ENCODE results near the gene PLXDC2.

Gene PLXDC2

DNA sequence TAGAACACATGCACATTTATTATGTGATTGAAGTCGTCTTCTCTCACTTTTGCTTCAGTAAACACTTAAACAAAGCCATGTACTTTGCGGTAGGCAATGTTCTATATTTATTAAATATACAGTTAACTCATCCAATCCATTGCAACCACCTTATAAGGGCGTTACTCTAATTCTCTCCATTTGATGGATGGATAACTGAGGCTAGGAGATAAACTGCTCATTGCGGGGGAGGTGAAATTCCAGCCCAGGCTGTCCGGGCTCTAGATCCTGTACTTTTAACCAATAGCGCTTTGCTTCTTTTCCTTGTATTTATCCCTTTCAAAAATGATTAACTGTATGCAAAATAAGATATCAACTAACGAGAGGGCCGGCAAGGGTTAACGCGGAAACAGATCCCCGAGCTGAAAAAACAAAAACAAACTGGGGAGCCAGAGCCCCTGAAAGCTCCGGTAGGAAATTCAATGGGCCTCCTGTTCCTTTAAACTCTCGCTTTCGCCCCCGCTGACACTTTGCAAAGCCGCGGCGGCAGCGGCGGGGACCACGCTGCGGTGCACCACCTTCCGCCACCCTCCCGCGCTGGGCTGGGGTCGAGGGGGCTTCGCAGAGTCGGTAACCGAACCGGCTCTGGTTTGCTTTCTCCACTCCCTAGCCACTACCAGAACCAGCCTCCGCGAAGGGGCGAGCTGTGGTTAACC is 1.0 kb upstream of the PLXDC2 start:
- TF ChIP-seq, protein P1, sequence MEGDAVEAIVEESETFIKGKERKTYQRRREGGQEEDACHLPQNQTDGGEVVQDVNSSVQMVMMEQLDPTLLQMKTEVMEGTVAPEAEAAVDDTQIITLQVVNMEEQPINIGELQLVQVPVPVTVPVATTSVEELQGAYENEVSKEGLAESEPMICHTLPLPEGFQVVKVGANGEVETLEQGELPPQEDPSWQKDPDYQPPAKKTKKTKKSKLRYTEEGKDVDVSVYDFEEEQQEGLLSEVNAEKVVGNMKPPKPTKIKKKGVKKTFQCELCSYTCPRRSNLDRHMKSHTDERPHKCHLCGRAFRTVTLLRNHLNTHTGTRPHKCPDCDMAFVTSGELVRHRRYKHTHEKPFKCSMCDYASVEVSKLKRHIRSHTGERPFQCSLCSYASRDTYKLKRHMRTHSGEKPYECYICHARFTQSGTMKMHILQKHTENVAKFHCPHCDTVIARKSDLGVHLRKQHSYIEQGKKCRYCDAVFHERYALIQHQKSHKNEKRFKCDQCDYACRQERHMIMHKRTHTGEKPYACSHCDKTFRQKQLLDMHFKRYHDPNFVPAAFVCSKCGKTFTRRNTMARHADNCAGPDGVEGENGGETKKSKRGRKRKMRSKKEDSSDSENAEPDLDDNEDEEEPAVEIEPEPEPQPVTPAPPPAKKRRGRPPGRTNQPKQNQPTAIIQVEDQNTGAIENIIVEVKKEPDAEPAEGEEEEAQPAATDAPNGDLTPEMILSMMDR (IDR thresholded peaks at IDR 0.05; ENCODE audit: insufficient read depth, low read depth, low read length, missing control alignments): no peak
- DNase-seq (ENCODE audit: low read depth): no peak
- peak overlapping the region; percentile 67 for H3K4me3 ChIP-seq (ENCODE audit: low read length)

GRCh38 chr10:19815731-19816410 is 361 bp upstream of the PLXDC2 start:
- peak; percentile 65 for DNase-seq (ENCODE audit: low read depth)
- H3K4me3 ChIP-seq (ENCODE audit: low read length): peak overlapping the region; percentile 67
- TF ChIP-seq, protein P1 (IDR thresholded peaks at IDR 0.05; ENCODE audit: insufficient read depth, low read depth, low read length, missing control alignments): no peak

DNA sequence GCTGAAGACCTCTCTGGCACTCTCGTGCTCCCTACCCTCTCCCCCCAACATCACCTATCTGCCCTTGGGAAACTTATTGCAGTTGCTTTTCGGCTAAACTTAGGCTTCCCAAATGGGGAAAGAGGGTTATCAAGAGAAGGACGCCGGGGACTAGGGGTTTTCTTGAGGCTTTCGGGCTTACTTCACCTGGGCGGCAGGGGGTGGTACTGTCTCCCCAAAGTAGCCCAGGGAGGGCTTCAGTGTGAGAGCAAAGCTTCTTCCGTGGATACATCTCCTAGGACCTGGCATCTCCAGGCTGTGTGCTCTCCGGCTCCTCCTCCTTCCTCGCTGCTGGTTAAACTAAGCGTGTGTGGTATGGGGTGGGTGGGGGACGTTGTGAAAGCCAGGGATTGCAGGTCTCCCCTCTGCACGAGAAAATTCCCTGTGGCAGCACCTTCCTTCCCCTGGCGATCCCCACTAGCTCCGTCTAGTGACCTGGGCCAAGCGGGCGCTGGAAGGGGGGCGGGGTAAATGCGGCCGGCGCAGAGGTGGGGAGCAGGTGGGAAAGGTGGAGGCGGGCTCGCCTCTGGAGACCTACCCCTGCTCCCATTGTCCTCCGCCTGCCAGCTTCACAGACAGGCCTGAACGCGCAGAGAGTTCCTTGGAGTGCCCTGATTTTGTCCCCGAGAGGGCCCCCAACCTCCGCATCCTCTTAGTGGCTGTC is 1.1 kb downstream of the PLXDC2 start:
- H3K4me3 ChIP-seq (ENCODE audit: low read length): peak overlapping the region; percentile 67
- peak; percentile 36 for DNase-seq (ENCODE audit: low read depth)
- TF ChIP-seq, protein P1 (IDR thresholded peaks at IDR 0.05; ENCODE audit: insufficient read depth, low read depth, low read length, missing control alignments): peak; percentile 16

DNA sequence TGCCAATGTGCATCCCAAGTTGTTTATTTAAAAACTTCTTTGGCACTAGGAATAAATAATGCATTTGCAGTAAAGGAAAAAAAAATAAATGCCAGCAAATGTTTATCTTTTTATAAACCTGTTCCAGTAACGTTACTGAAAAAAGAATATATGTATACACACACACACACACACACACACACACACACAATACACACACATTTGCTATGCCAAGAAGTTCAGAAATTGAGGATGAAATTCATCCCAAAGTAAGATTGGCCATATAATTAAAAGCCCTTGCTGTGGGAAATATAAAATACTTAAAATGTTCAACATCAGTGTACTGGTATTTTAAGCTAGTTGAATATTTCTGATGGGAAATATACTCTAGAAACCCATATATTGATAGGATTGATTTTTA is 2.6 kb downstream of the PLXDC2 start:
- no peak overlapping the region for H3K4me3 ChIP-seq (ENCODE audit: low read length)
- TF ChIP-seq, protein P1 (IDR thresholded peaks at IDR 0.05; ENCODE audit: insufficient read depth, low read depth, low read length, missing control alignments): no peak
- DNase-seq (ENCODE audit: low read depth): no peak

- no peak overlapping the region for H3K4me3 ChIP-seq (ENCODE audit: low read length)
- peak; percentile 79 for DNase-seq (ENCODE audit: low read depth)
- TF ChIP-seq, protein P1 (IDR thresholded peaks at IDR 0.05; ENCODE audit: insufficient read depth, low read depth, low read length, missing control alignments): peak; percentile 69
Observed at GRCh38 chr10:19819419-19820033, 3.3 kb downstream of the PLXDC2 start.

DNA sequence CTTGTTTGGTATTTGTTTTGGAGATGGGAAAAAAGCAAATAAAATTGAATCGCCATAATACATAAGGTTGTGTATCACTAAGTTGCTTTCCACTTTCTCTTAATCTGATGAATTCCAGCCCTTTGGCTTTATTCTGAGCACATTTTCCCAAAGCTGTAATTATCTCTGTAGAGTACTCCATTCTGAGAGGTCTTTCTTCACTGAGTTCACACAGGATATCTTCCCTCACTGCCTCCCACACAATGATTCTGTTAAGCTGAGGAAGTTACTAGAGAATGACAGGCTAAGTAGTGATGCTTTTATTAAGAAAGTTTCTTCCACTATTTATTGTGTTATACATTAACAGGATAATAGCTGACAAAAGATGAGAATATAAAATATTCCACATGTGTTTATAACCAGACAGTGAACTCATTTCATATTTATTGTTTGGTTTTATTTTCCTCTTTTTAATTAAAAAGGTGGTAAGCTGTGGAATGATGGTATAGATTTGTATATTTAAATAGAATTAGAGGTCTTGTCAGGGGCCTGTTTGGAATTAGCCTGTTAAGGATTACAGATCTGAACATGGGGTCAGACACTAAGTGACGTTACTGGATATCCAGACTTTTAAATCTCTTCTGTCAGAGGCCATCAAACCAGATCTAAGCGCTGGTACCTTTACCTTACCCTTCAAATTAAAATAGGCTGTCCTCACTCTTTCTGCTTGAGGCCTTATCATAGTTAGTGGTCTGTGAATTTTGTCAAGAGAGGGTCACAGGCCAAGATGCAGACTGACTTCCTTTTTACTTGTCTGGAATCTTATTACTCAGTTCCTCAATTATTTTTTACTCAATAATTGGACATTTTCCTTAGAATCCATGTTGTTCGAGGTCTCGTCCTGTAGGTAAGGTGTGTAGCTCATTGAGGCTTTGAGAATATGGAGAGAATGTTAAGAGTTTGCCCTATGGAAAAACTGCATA is 8.4 kb downstream of the PLXDC2 start:
- TF ChIP-seq, protein P1 (IDR thresholded peaks at IDR 0.05; ENCODE audit: insufficient read depth, low read depth, low read length, missing control alignments): no peak
- no peak for DNase-seq (ENCODE audit: low read depth)
- H3K4me3 ChIP-seq (ENCODE audit: low read length): no peak overlapping the region

All from epithelial cell of esophagus (primary cell).